Raji (cell line): ENCODE data around the gene AXIN1.

Experiments used
- POLR2A ChIP-seq: IDR thresholded peaks from 2 replicates; pipeline ENCODE4 v1.6.1; 2011; ENCODE audit warnings: low read depth, low read length, control low read depth; ENCODE audit not compliant: insufficient read depth

Gene AXIN1

DNA sequence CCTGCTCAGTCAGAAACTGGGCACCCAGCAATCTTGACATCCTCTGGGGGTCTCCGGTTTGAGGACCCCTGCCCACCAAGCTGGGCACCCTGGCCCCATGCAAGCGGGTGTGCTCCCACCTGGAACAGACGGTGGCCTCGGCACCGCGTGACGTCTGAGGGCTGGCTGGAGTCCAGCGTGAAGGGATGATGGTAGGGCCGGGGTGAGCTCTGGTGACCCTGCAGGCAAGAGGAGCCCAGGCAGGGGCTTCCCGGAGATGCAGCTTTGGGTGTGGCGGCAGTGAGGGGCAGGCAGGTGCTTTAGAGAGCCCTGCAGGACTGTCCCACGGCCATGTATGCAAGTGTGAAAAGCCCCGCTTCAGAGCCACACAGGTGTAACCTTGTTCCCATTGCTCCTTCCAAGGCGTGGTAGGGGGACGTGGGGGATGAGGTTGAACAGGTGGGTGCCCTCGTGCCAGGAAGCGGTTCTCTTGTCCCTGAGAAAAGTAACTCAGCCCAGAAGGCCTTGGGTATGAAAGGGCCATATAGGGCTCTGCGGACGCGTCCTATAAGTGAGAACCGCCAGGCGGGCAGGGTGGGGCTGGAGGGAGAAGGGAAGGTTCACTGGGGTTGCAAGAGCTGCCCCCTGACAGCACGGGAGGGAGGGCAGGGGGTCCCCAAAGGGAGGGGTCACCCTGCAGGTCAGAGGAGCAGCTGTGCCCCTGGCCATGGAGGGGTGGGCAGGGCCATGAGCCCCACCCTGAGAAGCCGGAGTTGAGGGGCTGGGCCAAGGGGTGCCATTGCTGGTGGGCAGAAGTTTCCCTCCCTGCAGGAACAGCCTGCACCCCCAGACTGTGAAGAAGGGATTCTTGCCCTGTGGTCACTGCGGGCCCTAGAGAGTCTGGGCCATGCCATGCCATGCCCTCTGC is 86.0 kb downstream of the AXIN1 start:
- TF ChIP-seq POLR2A = no peak

DNA sequence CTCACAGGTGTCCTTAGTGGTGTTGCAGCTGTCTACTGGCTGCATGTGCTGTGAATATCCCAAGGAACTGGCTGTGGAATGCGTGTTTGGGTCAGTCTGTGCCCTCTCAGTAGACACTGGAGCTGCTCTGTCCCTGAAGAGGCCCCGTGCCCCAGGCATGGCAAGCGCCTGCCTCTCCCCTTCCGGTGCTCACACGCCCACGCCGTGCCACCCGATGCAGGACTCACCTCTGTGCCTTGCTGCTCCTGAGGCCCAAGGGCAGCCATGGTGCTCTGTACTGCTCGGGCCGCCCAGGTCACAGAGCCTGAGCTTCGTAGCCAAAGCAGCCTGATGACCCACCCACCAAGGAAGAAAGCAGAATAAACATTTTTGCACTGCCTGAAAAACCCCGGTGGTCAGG is 86.8 kb downstream of the AXIN1 start:
- no peak for TF ChIP-seq POLR2A

DNA sequence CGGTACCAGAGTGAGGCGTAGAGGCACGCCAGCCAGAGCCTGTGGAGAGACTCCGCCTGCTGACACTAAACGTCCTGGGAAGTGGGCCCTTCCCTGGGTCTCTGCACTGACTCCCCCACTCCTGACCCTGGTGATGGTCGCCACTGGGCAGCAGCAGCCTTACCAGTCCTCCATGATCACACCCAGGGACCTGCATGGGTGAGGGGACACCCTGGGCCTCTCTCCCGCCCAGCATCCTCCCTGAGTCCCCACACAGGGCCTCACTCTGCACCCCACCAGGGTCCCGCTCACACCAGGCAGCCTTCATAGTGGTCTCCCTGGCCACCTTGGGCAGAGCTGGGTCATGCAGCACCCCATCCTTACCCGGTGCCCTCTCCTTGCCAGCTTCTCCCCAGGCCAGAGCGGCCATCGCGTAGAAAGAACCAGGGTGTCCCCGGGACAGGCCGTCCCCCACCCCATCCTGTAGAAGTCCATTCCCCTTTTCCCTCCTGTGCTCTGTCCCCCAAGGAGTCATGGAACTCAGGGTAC is 87.5 kb downstream of the AXIN1 start:
- no peak for TF ChIP-seq POLR2A

DNA sequence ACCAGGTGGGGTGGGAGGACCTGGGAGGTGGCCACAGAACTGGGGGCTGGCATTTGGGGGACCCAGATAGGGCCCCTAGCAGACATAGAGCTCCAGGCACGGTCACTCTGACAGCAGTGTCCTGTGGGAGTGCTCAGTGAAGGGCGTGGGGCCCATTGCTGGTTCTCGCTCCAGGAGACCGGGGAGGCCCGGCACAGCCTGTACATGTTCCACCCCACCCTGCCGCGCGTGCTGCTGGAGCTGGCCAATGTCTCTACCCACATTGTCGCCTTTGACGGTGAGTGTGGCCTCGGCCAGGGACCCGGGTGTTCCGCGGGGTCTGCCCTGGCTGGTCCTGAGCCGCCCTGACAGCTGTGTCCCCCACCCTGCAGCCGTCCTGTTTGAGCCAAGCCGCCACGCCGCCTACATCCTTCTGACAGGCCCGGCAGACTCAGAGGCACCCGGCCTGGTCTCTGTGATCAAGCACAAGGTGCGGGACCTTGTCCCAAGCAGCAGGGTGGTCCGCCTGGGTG is 88.0 kb downstream of the AXIN1 start:
- TF ChIP-seq POLR2A = no peak

DNA sequence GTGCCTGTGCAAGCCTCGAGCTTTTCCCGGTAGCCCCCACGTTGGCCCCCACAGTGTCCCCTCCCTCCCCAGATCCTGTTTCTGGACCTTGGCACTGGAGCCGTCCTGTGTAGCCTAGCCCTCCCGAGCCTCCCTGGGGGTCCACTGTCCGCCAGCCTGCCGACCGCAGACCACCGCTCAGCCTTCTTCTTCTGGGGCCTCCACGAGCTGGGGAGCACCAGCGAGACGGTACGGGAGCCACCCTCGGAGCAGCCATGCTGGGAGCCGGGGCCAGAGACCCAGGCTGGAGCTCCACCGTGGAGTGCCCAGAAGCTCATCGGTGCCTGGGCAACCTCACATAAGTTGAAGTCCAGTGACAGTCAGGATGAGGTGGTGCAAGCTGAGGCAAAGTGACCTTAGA is 88.6 kb downstream of the AXIN1 start:
- TF ChIP-seq POLR2A = no peak

DNA sequence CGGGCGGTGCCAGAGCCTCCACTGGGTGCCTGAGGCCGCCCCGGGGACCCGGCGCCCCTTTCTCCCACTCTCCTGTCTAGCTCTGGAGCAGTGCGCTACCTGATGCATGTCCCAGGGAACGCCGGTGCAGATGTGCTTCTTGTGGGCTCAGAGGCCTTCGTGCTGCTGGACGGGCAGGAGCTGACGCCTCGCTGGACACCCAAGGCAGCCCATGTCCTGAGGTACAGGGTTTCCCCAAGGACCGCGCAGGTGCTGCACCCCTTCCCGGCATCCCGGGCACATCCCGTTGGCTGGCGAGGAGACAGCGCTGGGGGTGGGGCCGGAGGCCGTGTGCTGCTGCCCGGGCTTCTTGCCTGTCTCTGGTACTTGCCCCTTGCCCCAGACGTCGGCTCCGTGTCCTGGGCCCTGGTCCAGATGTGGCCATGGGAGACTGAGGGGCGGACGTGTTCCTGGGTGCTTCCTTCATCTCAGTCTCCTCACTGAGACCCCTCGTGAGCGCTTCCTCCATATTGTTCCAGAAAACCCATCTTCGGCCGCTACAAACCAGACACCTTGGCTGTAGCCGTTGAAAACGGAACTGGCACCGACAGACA is 89.2 kb downstream of the AXIN1 start:
- no peak for TF ChIP-seq POLR2A

DNA sequence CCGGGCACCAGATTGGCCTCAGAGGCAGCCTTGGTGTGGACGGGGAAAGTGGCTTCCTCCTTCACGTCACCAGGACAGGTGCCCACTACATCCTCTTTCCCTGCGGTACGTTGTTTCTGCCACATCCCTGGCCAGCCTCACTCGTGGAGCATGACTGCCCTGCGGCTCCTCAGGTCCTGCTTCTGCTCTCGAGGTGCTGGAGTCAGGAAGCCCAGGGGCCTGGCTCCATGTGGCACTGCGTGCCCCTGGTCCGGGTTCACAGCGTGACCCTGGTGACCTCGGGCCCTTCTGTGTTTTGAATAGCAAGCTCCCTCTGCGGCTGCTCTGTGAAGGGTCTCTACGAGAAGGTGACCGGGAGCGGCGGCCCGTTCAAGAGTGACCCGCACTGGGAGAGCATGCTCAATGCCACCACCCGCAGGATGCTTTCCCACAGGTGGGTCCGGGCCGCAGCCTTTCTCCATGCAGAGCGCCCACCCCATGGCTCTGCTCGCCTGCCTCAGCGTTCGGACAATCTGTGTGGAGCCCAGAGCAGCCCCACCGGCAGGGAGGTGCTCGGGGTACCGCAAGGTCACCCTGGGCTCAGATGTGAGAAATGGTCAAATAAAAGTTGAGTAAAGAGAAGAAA is 90.3 kb downstream of the AXIN1 start:
- no peak for TF ChIP-seq POLR2A

DNA sequence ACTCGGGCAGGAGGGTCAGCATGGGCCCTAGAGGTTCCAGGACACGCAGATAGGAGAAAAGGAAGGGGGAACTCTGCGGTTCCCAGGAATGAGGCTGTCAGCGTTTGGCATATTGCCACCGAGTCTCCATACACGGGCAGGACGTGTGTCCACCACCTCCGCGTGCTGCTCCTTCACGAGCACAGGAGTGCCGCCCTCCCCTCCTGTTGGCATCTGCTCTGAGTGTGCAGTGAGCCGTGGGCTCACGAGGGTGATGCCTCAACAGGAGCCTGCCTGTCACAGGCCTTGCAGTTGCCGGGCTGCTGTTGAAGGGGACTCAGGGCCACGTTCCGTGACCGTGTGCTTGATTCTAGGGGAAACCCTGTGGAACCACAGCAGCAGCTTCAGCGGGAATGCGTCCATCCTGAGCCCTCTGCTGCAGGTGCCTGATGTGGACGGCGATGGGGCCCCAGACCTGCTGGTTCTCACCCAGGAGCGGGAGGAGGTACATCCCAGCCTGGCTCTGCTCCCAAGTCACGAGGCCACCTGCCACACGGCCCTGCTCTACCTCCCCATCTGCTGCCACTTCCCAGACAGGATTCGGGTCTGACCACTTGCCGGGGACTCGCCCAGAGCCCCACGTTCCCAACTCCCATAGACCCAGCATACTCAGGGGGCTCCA is 91.4 kb downstream of the AXIN1 start:
- no peak for TF ChIP-seq POLR2A

DNA sequence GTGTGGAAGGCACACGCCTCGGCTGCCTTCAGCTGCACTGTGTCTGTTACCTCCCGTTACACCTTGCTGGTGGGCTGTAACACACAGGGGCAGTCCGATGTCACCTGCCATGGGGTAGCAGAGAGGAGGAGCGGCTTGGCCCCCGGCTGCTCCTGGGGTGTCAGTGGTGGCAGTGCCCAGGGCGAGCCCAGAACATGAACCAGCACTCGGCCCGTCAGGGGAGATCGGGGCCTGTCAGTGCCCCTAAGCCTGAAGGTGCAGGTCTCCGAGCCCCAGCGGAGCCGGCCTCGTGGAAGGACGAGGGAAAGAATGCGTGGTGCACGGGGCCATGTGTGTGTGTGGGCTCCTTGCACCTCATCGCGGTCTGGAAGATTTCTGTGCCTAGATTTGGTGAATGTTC is 92.2 kb downstream of the AXIN1 start:
- TF ChIP-seq POLR2A = no peak

DNA sequence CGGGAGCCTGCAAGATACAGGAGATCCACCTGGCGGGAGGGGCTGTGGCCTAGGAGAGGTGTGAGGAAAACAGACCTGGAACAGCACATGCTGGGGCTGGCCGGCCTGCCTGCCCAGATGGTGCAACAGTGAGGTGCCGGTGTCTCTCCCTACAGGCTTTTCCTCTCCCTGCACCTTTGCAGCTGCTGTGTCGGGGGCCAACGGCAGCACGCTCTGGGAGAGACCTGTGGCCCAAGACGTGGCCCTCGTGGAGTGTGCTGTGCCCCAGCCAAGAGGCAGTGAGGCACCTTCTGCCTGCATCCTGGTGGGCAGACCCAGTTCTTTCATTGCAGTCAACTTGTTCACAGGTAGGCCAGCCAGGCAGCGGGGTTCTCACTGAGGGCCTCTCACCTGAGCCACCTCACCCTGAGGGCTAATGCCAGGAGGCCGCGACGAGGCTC is 92.7 kb downstream of the AXIN1 start:
- no peak for TF ChIP-seq POLR2A

DNA sequence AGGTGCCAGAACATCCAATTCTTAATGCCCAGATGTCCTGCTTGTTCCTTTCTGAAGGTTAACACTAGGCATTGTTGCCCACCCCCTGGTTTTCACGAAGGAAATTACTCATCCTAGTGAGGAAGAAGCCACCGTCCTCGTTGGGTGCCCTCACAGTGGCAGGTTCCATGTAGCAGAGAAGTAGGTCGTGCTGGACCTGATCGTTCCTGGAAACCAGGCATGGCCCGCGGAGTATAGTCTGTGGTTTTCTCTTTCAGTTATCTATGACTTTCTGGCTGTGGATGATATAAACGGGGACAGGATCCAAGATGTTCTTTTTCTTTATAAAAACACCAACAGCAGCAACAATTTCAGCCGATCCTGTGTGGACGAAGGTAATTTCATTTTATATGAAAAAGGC is 93.3 kb downstream of the AXIN1 start:
- no peak for TF ChIP-seq POLR2A

DNA sequence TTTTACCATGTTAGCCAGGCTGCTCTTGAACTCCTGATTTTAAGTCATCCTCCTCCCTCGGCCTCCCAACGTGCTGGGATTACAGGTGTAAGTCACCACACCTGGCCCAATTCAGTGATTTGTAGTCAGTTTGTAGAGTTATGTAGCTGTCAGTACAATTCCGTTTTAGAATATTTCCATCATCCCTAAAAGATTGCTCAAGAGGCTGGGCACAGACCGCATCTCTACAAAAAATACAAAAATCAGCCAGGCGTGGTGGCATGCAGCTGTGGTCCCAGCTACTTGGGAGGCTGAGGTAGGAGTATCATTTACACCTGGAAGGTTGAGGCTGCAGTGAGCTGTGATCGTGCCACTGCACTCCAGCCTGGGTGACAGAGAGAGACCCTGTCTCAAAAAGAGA is 97.3 kb downstream of the AXIN1 start:
- no peak for TF ChIP-seq POLR2A

DNA sequence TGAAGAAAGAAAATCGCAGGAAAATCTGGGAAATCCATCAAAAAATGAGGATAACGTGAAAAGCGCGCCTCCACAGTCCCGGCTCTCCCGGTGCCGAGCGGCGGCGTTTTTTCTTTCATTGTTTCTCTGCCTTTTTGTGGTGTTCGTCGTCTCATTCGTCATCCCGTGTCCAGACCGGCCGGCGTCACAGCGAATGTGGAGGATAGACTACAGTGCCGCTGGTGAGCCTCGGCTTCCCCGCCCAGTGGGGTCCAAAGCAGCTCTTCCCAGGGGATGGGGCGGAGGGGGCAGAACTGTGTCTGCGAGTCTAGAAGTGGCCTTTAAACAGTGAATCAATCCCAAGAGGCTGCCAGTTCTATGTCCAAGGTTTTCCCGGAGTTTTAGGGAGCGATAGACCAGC is 98.1 kb downstream of the AXIN1 start:
- no peak for TF ChIP-seq POLR2A

DNA sequence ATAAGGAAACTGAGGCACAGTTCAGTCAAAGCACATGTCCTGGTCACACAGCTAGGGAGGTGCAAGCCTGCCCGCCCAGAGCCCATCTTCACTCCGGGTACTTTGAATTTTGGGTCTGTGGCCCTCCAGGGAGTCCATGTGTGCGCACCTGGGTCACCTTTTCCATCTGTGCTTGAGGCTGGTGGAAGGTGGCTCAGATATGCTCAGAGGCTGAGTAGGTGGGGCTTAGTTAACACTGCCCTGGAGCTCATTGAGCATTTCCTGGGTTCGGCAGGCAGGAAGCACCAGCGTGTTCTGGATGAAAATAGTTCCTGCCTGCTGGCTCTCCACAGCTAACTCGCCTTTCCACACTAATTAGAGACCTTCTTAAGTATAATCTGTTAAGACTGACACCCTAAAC is 98.7 kb downstream of the AXIN1 start:
- TF ChIP-seq POLR2A = no peak

DNA sequence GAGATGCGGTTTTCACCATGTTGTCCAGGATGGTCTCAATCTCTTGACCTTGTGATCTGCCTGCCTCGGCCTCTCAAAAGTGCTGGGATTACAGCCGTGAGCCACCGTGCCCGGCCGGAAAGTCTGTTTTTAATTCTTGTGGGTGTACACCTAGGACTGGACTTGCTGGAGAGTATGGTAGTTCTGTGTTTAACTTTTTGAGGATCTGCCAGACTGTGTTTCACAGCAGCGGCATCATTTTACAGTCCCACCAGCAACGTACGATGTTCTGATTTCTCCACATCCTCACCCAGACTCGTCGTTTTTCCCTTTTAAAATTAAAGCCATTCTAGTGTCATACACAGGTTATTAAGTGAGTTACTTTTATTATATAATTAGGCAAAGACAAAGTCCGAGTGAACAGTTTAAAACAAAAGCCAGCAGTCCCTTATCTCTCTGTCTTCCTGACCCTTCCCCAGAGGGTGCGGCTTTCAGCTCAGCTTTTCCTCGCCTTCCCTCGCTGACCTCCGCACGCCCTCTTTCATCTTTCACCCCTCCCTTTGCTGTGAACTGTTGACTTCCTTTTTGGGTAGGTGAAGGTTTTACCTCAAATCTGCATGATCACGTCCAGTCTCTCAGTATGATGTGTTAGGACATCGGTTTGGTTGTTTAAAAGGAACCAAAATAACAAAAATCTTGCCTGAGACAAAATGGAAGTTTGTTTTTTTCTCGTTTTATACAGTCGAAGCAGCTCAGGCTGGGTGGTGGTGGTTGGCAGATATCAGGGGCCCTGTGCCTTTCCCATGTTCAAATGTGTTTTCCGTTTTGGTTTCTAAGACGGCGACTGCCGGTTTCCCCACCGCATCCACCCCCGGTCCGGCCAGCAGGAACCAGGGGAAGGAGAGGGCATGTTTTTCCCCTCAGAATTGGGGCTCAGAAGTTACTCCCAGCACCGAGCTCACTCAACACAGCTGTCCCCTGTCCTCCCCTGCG is 99.9 kb downstream of the AXIN1 start:
- TF ChIP-seq POLR2A = no peak

DNA sequence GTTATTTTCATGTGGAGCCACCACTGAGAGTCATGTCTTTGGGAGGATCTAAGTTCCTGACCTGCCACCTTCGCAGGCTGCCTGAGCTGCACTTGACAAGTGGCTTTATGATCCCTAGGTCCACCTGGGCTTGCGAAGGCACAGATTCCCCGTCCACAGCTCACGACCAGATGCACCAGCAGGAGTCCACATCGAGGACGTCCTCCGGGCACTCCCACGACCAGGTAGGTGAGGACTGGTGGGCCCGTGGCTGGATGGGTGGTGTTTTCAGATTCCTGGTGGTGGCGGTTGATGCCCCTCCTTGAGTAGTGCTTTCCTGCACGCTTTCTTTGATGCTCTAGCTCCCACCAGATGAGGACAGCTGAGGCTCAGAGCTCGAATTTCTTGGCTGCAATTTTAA is 103.1 kb downstream of the AXIN1 start:
- TF ChIP-seq POLR2A = no peak
